Right atrium auricular region (tissue), 2 donors: ENCODE data around the gene ALKBH1. TPM values are rescaled to one million over a fixed set of nuclear protein-coding genes. Genes with fewer than 3 reads are reported as not detected.

Experiments used
- DNase-seq: peaks from one replicate; pipeline ENCODE4 v3.0.0-alpha.2; 2019; ENCODE audit warnings: low spot score
- H3K27ac ChIP-seq, 2 donors: fragments of 200-600 bp; sonication (generic); 1 replicate in 1 of 2; 2 replicates in 1 of 2; pipeline ENCODE4 v1.5.1; 2016 to 2019
- H3K27me3 ChIP-seq, 2 donors: fragments of 200-600 bp; sonication (generic); one replicate each; pipeline versions ENCODE4 v1.5.1 to v1.6.0; 2017 to 2019
- H3K36me3 ChIP-seq: fragments of 200-600 bp; sonication (generic); one replicate; pipeline ENCODE4 v1.5.1; 2016
- H3K4me1 ChIP-seq, 2 donors: fragments of 200-600 bp; sonication (generic); one replicate each; pipeline versions ENCODE4 v1.5.1 to v1.6.0; 2017 to 2019
- H3K4me3 ChIP-seq, 2 donors: fragments of 200-600 bp; sonication (generic); 1 replicate in 1 of 2; 2 replicates in 1 of 2; pipeline ENCODE4 v1.5.1; 2017 to 2019; ENCODE audit warnings: mild to moderate bottlenecking in 1 of 2, moderate library complexity in 1 of 2
- H3K9me3 ChIP-seq, 2 donors: fragments of 200-600 bp; sonication (generic); one replicate each; pipeline ENCODE4 v1.5.1; 2019
- total RNA-seq, 2 donors: library from RNA; depleted of rRNA; stranded (reverse); fragments of >200 nt; gene quantifications; one replicate each; pipeline ENCODE4 v1.1.0, GENCODE V29; 2016
- TF ChIP-seq, protein P1 (sequence below), 2 donors: fragments of 200-600 bp; sonication (generic); IDR thresholded peaks; one replicate each; pipeline ENCODE4 v1.5.1; 2019; ENCODE audit warnings: antibody characterized with exemption in 2 of 2

ALKBH1 gene
- total RNA-seq, 2 donors from 2014 or later: 7.8 to 11.1 TPM

DNA sequence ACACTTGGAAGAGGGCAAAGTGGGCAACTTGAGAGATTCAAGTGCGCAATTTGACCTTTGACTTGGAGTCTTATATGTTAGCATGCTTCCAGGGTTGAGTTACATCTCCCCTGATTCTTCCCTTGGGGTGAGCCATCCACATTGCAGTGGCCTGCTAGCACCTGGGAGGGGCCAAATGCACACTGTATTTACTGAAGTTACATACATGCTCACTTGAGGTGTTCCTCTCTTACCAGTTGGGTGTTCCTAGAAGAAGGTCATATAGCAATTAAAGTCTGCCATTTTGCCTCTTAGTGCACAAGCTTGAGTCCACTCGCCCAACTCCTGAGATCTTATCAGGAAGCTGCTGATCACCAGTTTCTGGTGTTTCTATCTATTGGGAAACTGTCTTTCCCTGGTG is 77.7 kb downstream of the ALKBH1 start:
- Histone ChIP-seq H3K4me1 (no peaks in the 10 kb centered on the region), H3K36me3 (no peaks in the 10 kb centered on the region), H3K4me3 (no peak overlapping the region), H3K27ac (no peak overlapping the region), H3K27me3 (no peaks in the 10 kb centered on the region), H3K9me3 (peaks cover 0 to 10% of the 10 kb centered on the region in 2 donors)
- TF ChIP-seq, protein P1, sequence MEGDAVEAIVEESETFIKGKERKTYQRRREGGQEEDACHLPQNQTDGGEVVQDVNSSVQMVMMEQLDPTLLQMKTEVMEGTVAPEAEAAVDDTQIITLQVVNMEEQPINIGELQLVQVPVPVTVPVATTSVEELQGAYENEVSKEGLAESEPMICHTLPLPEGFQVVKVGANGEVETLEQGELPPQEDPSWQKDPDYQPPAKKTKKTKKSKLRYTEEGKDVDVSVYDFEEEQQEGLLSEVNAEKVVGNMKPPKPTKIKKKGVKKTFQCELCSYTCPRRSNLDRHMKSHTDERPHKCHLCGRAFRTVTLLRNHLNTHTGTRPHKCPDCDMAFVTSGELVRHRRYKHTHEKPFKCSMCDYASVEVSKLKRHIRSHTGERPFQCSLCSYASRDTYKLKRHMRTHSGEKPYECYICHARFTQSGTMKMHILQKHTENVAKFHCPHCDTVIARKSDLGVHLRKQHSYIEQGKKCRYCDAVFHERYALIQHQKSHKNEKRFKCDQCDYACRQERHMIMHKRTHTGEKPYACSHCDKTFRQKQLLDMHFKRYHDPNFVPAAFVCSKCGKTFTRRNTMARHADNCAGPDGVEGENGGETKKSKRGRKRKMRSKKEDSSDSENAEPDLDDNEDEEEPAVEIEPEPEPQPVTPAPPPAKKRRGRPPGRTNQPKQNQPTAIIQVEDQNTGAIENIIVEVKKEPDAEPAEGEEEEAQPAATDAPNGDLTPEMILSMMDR (IDR thresholded peaks at IDR 0.05): no peak
- no peak for DNase-seq

DNA sequence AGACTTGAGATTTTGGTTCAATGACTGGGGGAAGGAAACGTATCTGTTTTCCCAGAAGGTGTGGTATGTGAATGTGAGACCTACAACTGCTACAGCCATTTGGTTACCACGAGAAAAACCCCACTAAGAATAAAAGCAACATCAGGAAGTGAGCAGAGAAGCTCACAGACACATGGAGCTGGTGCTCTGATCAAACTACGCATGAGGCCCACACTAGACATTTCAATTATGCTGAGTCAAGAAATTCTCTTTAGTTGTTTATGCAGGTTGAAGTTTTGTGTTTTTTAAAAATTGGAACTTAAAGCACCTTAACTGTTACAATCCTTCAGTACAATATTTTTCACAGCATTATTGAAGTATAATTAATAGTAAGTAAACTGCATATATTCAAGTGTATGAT is 82.5 kb downstream of the ALKBH1 start:
- Histone ChIP-seq H3K27ac (no peak overlapping the region), H3K27me3 (no peaks in the 10 kb centered on the region), H3K4me3 (no peak overlapping the region), H3K4me1 (no peaks in the 10 kb centered on the region), H3K9me3 (peaks cover 0 to 10% of the 10 kb centered on the region in 2 donors), H3K36me3 (no peaks in the 10 kb centered on the region)
- TF ChIP-seq, protein P1 (IDR thresholded peaks at IDR 0.05): no peak
- DNase-seq: no peak

DNA sequence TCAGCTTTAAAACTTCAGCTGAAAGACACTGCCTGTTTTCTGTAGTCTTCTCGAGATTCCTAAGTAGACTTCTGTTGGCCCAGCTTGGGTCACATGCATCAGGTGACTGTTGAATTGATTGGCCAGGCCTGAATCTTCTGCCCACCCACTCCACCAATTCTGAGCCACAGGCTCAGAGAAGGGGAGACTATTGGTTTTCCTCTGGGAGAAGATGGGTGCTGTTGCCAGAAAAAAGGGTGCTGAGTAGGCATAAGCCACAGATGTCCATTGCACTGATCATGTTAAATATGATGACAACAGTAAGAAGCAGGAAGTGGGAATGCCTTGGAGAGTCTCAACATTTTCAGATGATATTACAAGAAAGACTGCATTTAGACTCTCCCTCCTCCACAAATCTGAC is 84.6 kb downstream of the ALKBH1 start:
- H3K27ac ChIP-seq: no peak overlapping the region
- no peaks in the 10 kb centered on the region for H3K9me3 ChIP-seq
- no peak for DNase-seq

More for the DNA sequence above, 84.6 kb downstream of the ALKBH1 start:
- Histone ChIP-seq H3K36me3 (no peaks in the 10 kb centered on the region), H3K27me3 (no peaks in the 10 kb centered on the region), H3K4me1 (no peaks in the 10 kb centered on the region), H3K4me3 (no peak overlapping the region)
- TF ChIP-seq, protein P1 (IDR thresholded peaks at IDR 0.05): no peak

Other genes with a start within 250 kb of the ALKBH1 start
- 100 to 1,000 TPM; 105 to 122 TPM for gene AHSA1, start 249.9 kb downstream of the ALKBH1 start, total RNA-seq
- gene ISM2, start 209.2 kb downstream of the ALKBH1 start, total RNA-seq: under 1 TPM; 0.48 to 0.94 TPM
- 10 to 100 TPM; 11.3 to 14.0 TPM for gene SPTLC2, start 91.4 kb downstream of the ALKBH1 start, total RNA-seq
- gene SLIRP, start 80 bp upstream of the ALKBH1 start, total RNA-seq: 100 to 1,000 TPM; 271 to 345 TPM
- gene SNW1, start 53.1 kb upstream of the ALKBH1 start, total RNA-seq: 10 to 100 TPM; 31.7 to 37.1 TPM
- 1 to 10 TPM; 5.5 to 8.3 TPM for gene ADCK1, start 92.1 kb upstream of the ALKBH1 start, total RNA-seq